H1 (cell line): ENCODE data around the gene GALNT6. TPM values are rescaled to one million over a fixed set of nuclear protein-coding genes. Genes with fewer than 3 reads are reported as not detected.

Experiments used
- CTCF ChIA-PET: fragments of 300-600 bp; sonication (Branson Sonifier 250); formaldehyde crosslinking; loops from one replicate; lab custom pipeline; 2021; ENCODE audit not compliant: partially characterized antibody; lab: Charles Lee
- POLR2A ChIA-PET: fragments of 300-600 bp; sonication (Branson Sonifier 250); formaldehyde crosslinking; loops from one replicate; lab custom pipeline; 2021; ENCODE audit warnings: inconsistent platforms; ENCODE audit not compliant: partially characterized antibody; lab: Charles Lee
- DNase-seq, 2 experiments: peaks; one replicate each; pipeline versions ENCODE4 v3.0.0 to v3.0.0-alpha.2; 2010 to 2022; ENCODE audit warnings: low spot score in 2 of 2, low read depth in 1 of 2, mixed read lengths in 1 of 2
- FAIRE-seq: peaks from 2 replicates; lab custom pipeline; 2011; peaks lifted over from hg19 to GRCh38; lab: Jason Lieb, UNC
- H2AFZ ChIP-seq: 2 replicates; pipeline ENCODE4 v1.8.1; 2012; ENCODE audit warnings: low read length, inconsistent platforms
- H2AK5ac ChIP-seq: 2 replicates; pipeline ENCODE4 v1.6.1; 2013; ENCODE audit warnings: low read depth, low read length
- H2BK120ac ChIP-seq: replicated peaks from 2 replicates; pipeline ENCODE3; 2013; ENCODE audit warnings: low read depth, low read length, inconsistent platforms
- H2BK12ac ChIP-seq: 2 replicates; pipeline ENCODE4 v1.6.1; 2013; ENCODE audit warnings: low read depth, low read length
- H2BK15ac ChIP-seq: 2 replicates; pipeline ENCODE4 v1.6.1; 2013; ENCODE audit warnings: low read length
- H2BK20ac ChIP-seq: 2 replicates; pipeline ENCODE4 v1.6.1; 2013; ENCODE audit warnings: low read length
- H2BK5ac ChIP-seq: 2 replicates; pipeline ENCODE4 v1.6.1; 2013; ENCODE audit warnings: low read depth, low read length
- H3K14ac ChIP-seq: 2 replicates; pipeline ENCODE4 v1.6.1; 2013; ENCODE audit warnings: inconsistent platforms; ENCODE audit not compliant: insufficient read length
- H3K18ac ChIP-seq: 2 replicates; pipeline ENCODE4 v1.6.1; 2013; ENCODE audit warnings: low read length; ENCODE audit errors: extremely low read depth
- H3K23ac ChIP-seq: 2 replicates; pipeline ENCODE4 v1.6.1; 2013; ENCODE audit warnings: inconsistent platforms; ENCODE audit not compliant: insufficient read length
- H3K23me2 ChIP-seq: 2 replicates; pipeline ENCODE4 v1.6.1; 2013; ENCODE audit warnings: low read depth, low read length
- H3K27ac ChIP-seq: 2 replicates; pipeline ENCODE4 v1.6.1; 2011; ENCODE audit warnings: low read depth, low read length, inconsistent platforms
- H3K27me3 ChIP-seq, 4 experiments: replicated peaks in 1 of 4; 1 replicate in 1 of 4; 2 replicates in 3 of 4; pipeline versions ENCODE4 v1.6.1 to v1.8.1; 2011 to 2013; ENCODE audit warnings: low read length in 3 of 4, mild to moderate bottlenecking in 3 of 4, inconsistent platforms in 2 of 4, mixed read lengths in 2 of 4, moderate library complexity in 1 of 4; ENCODE audit not compliant: control insufficient read depth in 3 of 4, insufficient read depth in 3 of 4; ENCODE audit errors: extremely low read depth in 1 of 4
- H3K36me3 ChIP-seq, 4 experiments: 2 replicates each; pipeline versions ENCODE4 v1.6.1 to v1.8.1; 2011 to 2013; ENCODE audit warnings: mild to moderate bottlenecking in 4 of 4, low read length in 3 of 4, moderate library complexity in 2 of 4, control low read depth in 1 of 4, inconsistent platforms in 1 of 4; ENCODE audit not compliant: insufficient read depth in 4 of 4, control insufficient read depth in 2 of 4
- H3K4ac ChIP-seq: replicated peaks from 2 replicates; pipeline ENCODE3; 2013; ENCODE audit warnings: low read length, low read depth, mixed read lengths, inconsistent platforms; ENCODE audit not compliant: insufficient read length
- H3K4me1 ChIP-seq, 4 experiments: replicated peaks in 1 of 4; 1 replicate in 1 of 4; 2 replicates in 3 of 4; pipeline versions ENCODE4 v1.6.1 to v1.8.1; 2011 to 2013; ENCODE audit warnings: low read length in 3 of 4, inconsistent platforms in 2 of 4, mixed read lengths in 1 of 4; ENCODE audit not compliant: insufficient read depth in 4 of 4, control insufficient read depth in 3 of 4
- H3K4me2 ChIP-seq, 2 experiments: 2 replicates each; pipeline versions ENCODE4 v1.6.1 to v1.8.1; 2011 to 2013; ENCODE audit warnings: low read depth in 2 of 2, low read length in 2 of 2, control low read depth in 1 of 2, inconsistent platforms in 1 of 2, mild to moderate bottlenecking in 1 of 2; ENCODE audit not compliant: insufficient read depth in 1 of 2
- H3K4me3 ChIP-seq, 4 experiments: fragments of 200-600, 300-600 bp in 1 of 4; sonication (generic), shearing (Covaris generic), sonication (Bioruptor Twin) in 1 of 4; 2 replicates each; pipeline versions ENCODE4 v1.5.1 to v1.8.1; 2011 to 2016; ENCODE audit warnings: low read length in 4 of 4, low read depth in 3 of 4, control low read depth in 2 of 4, inconsistent platforms in 2 of 4, mild to moderate bottlenecking in 2 of 4, mixed read lengths in 1 of 4, moderate library complexity in 1 of 4; ENCODE audit not compliant: insufficient read depth in 2 of 4; ENCODE audit errors: extremely low read depth in 1 of 4
- H3K56ac ChIP-seq: replicated peaks from 2 replicates; pipeline ENCODE3; 2013; ENCODE audit warnings: low read depth, mild to moderate bottlenecking, mixed read lengths, low read length, inconsistent platforms; ENCODE audit not compliant: insufficient read length
- H3K79me1 ChIP-seq: 2 replicates; pipeline ENCODE4 v1.6.1; 2013; ENCODE audit warnings: low read depth, low read length, control low read depth
- H3K79me2 ChIP-seq, 2 experiments: 2 replicates each; pipeline versions ENCODE4 v1.6.1 to v1.8.1; 2012 to 2013; ENCODE audit warnings: low read length in 2 of 2, mild to moderate bottlenecking in 2 of 2, inconsistent platforms in 1 of 2; ENCODE audit not compliant: insufficient read depth in 2 of 2, control insufficient read depth in 1 of 2
- H3K9ac ChIP-seq, 4 experiments: replicated peaks in 1 of 4; 1 replicate in 1 of 4; 2 replicates in 3 of 4; pipeline versions ENCODE4 v1.6.1 to v1.8.1; 2011 to 2013; ENCODE audit warnings: low read depth in 3 of 4, low read length in 3 of 4, control low read depth in 2 of 4, mild to moderate bottlenecking in 2 of 4, moderate library complexity in 2 of 4, inconsistent platforms in 1 of 4; ENCODE audit errors: extremely low read depth in 1 of 4
- H3K9me3 ChIP-seq, 2 experiments: 2 replicates each; pipeline versions ENCODE4 v1.6.1 to v1.8.1; 2012 to 2013; ENCODE audit warnings: mild to moderate bottlenecking in 2 of 2, moderate library complexity in 2 of 2, control low read depth in 1 of 2, inconsistent platforms in 1 of 2, low read depth in 1 of 2, low read length in 1 of 2, mixed read lengths in 1 of 2; ENCODE audit not compliant: insufficient read depth in 2 of 2
- H4K20me1 ChIP-seq, 2 experiments: replicated peaks in 1 of 2; 2 replicates each; pipeline versions ENCODE3 to v1.8.1; 2011 to 2013; ENCODE audit warnings: inconsistent platforms in 2 of 2, low read length in 2 of 2, mild to moderate bottlenecking in 1 of 2; ENCODE audit not compliant: insufficient read depth in 2 of 2, control insufficient read depth in 1 of 2
- H4K5ac ChIP-seq: 2 replicates; pipeline ENCODE4 v1.6.1; 2013; ENCODE audit warnings: low read length, low read depth, mixed read lengths, inconsistent platforms; ENCODE audit not compliant: insufficient read length
- H4K8ac ChIP-seq: 2 replicates; pipeline ENCODE4 v1.8.0; 2013; ENCODE audit warnings: mild to moderate bottlenecking, moderate library complexity, low read length, inconsistent platforms; ENCODE audit not compliant: insufficient read depth; ENCODE audit errors: extremely low read depth
- H4K91ac ChIP-seq: replicated peaks from 2 replicates; pipeline ENCODE3; 2013; ENCODE audit warnings: low read length, mixed read lengths, inconsistent platforms; ENCODE audit not compliant: insufficient read length
- RAD21 ChIP-seq, 2 experiments: IDR thresholded peaks in 1 of 2; conservative IDR thresholded peaks in 1 of 2; 2 replicates each; pipeline ENCODE4 v1.6.1; 2011; ENCODE audit warnings: low read depth in 2 of 2, low read length in 2 of 2, improper control_type of control experiment in 1 of 2, inconsistent platforms in 1 of 2, mild to moderate bottlenecking in 1 of 2, moderate library complexity in 1 of 2
- SP1 ChIP-seq: IDR thresholded peaks from 2 replicates; pipeline ENCODE4 v1.6.1; 2011; ENCODE audit warnings: low read depth, low read length
- WGBS, 2 experiments: shearing (Covaris generic) in 1 of 2; methylation state at CpG; one replicate each; pipeline versions ENCODE4 v1.1.6 to v1.1.7; 2013 to 2015; ENCODE audit warnings: low lambda C conversion rate in 2 of 2, mixed read lengths in 2 of 2, inconsistent platforms in 1 of 2, low coverage in 1 of 2, missing lambda C conversion rate in 1 of 2; ENCODE audit not compliant: insufficient replicate concordance in 2 of 2, insufficient coverage in 1 of 2, insufficient read length in 1 of 2; ENCODE audit errors: extremely low coverage in 1 of 2, missing lambda C conversion rate in 1 of 2; 5-methylcytosine and 5-hydroxymethylcytosine counted together
- polyA plus RNA-seq, 7 experiments: library from polyadenylated mRNA; depleted of rRNA in 3 of 7; stranded (reverse) in 5 of 7; unstranded in 2 of 7; fragments of >200 nt in 5 of 7; fragments of 200-250 nt in 2 of 7; gene quantifications; 1 replicate in 5 of 7; 2 replicates in 1 of 7; 4 replicates in 1 of 7; pipeline versions ENCODE4 v1.2.1 to v1.2.3, GENCODE V29; 2011 to 2013; ENCODE audit warnings: missing spikeins in 2 of 7, mixed read lengths in 2 of 7
- total RNA-seq: library from RNA; stranded (reverse); fragmentation: NEBNext Ultra II Directional; extraction: Animal tissue kit (Norgen Biotek cat#: 25700); gene quantifications from 2 replicates; pipeline ENCODE4 v1.2.1, GENCODE V29; 2021
- TF ChIP-seq, protein P1 (sequence below), 3 experiments: IDR thresholded peaks; 1 replicate in 2 of 3; 2 replicates in 1 of 3; pipeline versions ENCODE4 v1.5.1 to v1.6.1; 2011; ENCODE audit warnings: low read length in 3 of 3, mild to moderate bottlenecking in 3 of 3, inconsistent platforms in 2 of 3, low read depth in 1 of 3, moderate library complexity in 1 of 3; ENCODE audit not compliant: insufficient read depth in 1 of 3; ENCODE audit errors: control extremely low read depth in 1 of 3

The GALNT6 gene
- total and polyA plus RNA-seq, 2 of the 8 experiments (the other 6 are each of a cell fraction or from before 2014, with no cell fraction given) = 5.8 to 10.7 TPM

GRCh38 chr12:51341251-51342007 is 49.8 kb downstream of the GALNT6 start:
- H4K20me1 ChIP-seq = no peaks in the 10 kb centered on the region
- no peak overlapping the region for H3K56ac ChIP-seq
- H3K23ac ChIP-seq = no peak overlapping the region
- peaks cover 0 to 3% (median 2%) of the 10 kb centered on the region in 4 experiments; a peak in 3 of 7 replicates for H3K4me1 ChIP-seq
- H3K9me3 ChIP-seq = no peaks in the 10 kb centered on the region
- H3K79me2 ChIP-seq = no peaks in the 10 kb centered on the region
- H3K14ac ChIP-seq = no peak overlapping the region
- no peak overlapping the region for H4K91ac ChIP-seq
- H3K23me2 ChIP-seq = no peaks in the 10 kb centered on the region
- no peak overlapping the region for H2BK120ac ChIP-seq
- ChIA-PET POLR2A (interaction anchor here (0.7 to 1.2 kb wide), 7 partner anchors 9 to 258 kb away, joined by 3 to 7 read pairs (median 3); partner anchors contain the start of gene CSRNP2), CTCF (interaction anchor here (0.6 to 7.3 kb wide), 71 partner anchors 9 to 1757 kb away, joined by 3 to 119 read pairs (median 5); partner anchors contain the start of genes BIN2, GALNT6, POU6F1 and SMAGP)
- H3K27ac ChIP-seq = no peak overlapping the region
- no peak overlapping the region for H2AK5ac ChIP-seq
- 38% methylated on average over 9 of the region's 9 CpGs; no CpG with 5 or more reads in 1 of the 2 experiments for WGBS, 2 experiments
- H3K27me3 ChIP-seq = no peaks in the 10 kb centered on the region
- DNase-seq (peak in 1 of 2 experiments; percentile 79), FAIRE-seq (peak; percentile 71)
- no peak overlapping the region for H3K4ac ChIP-seq
- no peak overlapping the region for H3K9ac ChIP-seq
- peak overlapping the region in 1 of 2 experiments; percentile 63; a peak in 3 of 4 replicates for H3K4me2 ChIP-seq
- no peak overlapping the region for H4K8ac ChIP-seq
- H2AFZ ChIP-seq = peak overlapping the region; percentile 94
- no peak overlapping the region for H3K18ac ChIP-seq
- H2BK5ac ChIP-seq = peak overlapping the region; percentile 54; the same call in 1 of the 2 replicates
- no peaks in the 10 kb centered on the region for H3K36me3 ChIP-seq
- no peak overlapping the region for H2BK20ac ChIP-seq
- peak overlapping the region; percentile 96 for H2BK12ac ChIP-seq
- H4K5ac ChIP-seq = no peak overlapping the region
- H3K4me3 ChIP-seq = peak overlapping the region in 1 of 4 experiments; percentile 37; a peak in 2 of 8 replicates
- 0 out of 2 replicates have a peak overlapping the region, but pooled peaks have one; percentile 95 for H2BK15ac ChIP-seq
- H3K79me1 ChIP-seq = no peaks in the 10 kb centered on the region
- TF ChIP-seq SP1 (no peak), RAD21 (IDR thresholded peaks at IDR 0.05 in 1 of 2, conservative IDR thresholded peaks at IDR 0.05 in 1 of 2; ENCODE audit: low read depth in 2 of 2, low read length in 2 of 2) (peak; percentile 98)
- TF ChIP-seq, protein P1, sequence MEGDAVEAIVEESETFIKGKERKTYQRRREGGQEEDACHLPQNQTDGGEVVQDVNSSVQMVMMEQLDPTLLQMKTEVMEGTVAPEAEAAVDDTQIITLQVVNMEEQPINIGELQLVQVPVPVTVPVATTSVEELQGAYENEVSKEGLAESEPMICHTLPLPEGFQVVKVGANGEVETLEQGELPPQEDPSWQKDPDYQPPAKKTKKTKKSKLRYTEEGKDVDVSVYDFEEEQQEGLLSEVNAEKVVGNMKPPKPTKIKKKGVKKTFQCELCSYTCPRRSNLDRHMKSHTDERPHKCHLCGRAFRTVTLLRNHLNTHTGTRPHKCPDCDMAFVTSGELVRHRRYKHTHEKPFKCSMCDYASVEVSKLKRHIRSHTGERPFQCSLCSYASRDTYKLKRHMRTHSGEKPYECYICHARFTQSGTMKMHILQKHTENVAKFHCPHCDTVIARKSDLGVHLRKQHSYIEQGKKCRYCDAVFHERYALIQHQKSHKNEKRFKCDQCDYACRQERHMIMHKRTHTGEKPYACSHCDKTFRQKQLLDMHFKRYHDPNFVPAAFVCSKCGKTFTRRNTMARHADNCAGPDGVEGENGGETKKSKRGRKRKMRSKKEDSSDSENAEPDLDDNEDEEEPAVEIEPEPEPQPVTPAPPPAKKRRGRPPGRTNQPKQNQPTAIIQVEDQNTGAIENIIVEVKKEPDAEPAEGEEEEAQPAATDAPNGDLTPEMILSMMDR (IDR thresholded peaks at IDR 0.05; ENCODE audit: control extremely low read depth in 1 of 3, insufficient read depth in 1 of 3, low read depth in 1 of 3, low read length in 3 of 3) = peak; percentile 58 to 99 (median 88)
